GM19467 (cell line): ENCODE measurements around the gene SLC9A4.
"Not testable (repeated sequence)": the region's sequence is repeated elsewhere in the genome, so short reads cannot be mapped to it uniquely, and the experiment has no call there.

Experiments
- ATAC-seq: cut with Tn5 transposase; IDR thresholded peaks from one replicate; pipeline ENCODE4 v1.9.1; 2021; ENCODE audit warnings: mild to moderate bottlenecking, moderate library complexity; ENCODE audit not compliant: unreplicated experiment

The SLC9A4 gene

DNA sequence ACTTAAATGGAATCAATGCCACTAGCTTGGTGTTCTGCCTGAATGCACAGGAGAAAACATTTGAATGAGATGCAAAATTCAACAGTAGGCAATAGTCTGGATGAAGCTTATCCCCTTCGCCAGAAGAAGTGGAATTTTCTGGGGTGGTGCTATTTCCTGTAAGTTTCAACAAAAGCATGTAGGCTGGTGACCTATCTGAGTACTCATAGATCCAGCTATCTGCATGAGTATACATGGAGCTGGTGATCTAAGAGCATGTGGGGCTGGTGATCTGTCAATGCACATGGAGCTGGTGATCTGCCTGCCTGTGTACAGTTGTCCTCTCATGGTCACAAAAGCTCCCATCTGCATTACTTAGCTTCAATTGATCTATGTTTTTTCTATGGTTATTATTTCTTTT, 71.2 kb downstream of the SLC9A4 start:
- no peak for ATAC-seq

DNA sequence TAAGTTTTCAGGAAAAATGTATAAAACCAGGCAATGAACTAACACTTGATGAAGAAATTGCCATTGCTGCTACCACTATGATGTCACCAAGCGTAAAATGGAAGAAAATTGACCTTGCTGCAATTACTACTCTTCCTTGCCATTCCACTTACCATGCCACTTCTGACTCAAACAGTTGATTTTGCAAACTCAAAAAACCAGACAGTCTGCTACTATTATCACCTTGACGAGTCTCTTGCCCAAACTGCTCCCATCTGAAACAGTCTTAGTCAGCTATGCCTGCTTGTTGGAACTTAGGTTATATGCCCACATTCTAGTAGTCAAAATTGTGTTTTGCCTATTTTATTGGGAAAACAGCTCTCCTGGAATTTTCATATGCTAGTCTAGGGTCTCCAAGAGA, 74.4 kb downstream of the SLC9A4 start:
- ATAC-seq, result no peak

GRCh38 chr2:102549027-102549426, 76.0 kb downstream of the SLC9A4 start:
- ATAC-seq, result no peak

DNA sequence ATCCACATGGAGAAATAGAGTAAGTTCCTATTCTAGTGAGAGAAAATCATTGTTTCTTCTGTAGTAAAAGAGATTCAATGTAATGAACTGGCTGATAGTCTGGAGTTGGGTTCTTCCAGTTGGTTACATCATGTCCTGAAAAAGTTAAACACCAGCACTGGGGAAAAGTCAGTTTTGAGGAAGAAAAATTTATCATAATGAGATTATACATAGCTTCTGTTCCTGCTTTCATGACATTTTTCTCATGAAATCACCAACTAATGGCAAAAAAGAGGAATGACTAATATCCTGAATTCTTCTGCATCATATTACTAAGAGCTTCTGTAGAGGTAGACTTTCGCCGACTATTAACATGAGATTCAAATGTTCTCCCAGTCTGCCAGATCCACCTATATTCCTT, 77.1 kb downstream of the SLC9A4 start:
- no peak for ATAC-seq

- ATAC-seq, result no peak
These were observed 78.5 kb downstream of the SLC9A4 start for GRCh38 chr2:102551329-102552096.

DNA sequence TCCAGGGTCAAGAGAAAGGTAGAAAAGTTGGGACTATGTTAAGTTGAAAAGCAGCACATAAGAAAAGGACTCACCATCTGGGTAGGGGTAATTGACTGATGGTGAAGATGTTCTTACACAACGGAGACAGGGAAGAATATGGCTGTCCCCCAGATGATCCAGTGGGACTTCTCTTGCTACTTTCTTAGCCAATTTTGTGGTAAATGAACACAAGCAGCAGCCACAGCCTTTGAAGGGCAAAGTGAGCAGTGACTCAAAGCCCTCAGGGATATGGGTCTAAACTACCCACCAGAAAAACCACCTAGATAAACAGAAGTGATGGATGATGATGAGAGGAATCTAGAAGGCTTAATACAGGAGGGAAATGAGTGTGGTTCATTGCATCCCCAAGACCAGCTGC, 80.6 kb downstream of the SLC9A4 start:
- no peak for ATAC-seq

DNA sequence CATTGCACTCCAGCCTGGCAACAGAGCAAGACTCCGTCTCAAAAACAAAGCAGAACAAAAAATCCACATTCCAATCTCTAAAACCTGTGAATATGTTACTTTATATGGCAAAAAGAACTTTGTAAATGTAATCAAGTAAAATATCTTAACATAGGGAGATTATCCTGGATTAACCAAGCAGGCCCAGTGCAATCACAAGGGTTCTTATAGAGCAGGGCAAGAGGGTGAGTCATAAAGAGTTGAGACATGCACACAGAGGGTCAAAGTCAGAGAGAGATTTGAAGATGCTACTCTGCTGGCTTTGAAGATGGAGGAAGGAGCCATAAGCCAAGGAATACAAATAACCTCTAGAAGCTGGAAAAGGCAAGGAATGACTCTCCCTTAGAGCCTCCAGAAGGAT, 85.4 kb downstream of the SLC9A4 start:
- no peak for ATAC-seq

DNA sequence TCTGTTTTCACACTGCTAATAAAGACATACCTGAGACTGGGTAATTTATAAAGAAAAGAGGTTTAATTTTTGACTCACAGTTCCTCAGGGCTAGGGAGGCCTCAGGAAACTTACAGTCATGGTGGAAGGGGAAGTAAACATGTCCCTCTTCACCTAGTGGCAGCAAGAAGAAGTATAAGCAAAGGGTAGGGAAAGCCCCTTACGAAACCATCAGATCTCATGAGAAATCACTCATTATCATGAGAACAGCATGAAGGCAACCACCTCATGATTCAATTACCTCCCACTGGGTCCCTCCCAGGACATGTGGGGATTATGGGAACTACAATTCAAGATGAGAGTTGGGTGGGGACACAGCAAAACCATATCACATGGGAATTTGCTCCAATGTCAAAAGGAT, 89.5 kb downstream of the SLC9A4 start:
- ATAC-seq, result not testable (repeated sequence)

DNA sequence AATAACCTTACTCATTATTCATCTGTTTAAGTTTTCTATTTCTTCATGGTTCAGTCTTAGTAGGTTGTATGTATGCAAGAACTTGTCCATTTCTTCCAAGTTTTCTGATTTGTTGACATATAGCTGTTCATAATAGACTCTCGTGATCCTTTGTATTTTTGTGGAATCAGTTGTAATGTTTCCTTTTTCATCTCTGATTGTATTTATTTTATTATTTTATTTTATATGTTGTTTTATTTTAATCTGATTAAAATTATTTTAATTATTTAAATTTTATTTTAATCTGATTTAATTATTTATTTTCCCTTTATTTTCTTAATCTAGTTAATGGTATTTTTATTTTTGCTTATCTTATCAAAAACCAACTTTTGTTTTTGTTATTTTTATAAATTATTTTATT, 102.9 kb downstream of the SLC9A4 start:
- ATAC-seq, result no peak

DNA sequence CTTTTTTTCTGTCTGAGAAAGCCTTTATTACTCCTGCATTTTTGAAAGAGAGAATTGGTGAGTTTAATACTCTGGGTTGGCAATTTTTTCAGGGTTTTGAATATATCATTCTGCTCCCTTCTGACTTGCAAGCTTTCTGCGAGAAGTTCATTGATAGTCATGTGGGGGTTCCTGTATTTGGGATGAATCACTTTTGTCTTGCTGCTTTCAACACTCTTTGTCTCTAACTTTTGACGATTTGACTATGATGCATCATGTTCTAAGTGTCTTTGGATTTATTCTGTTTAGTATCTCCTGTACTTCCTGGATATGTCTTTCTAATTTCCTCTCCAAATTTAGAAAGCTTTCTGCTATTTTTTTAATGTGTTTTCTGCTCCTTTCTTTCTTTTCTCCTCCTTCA, 105.3 kb downstream of the SLC9A4 start:
- ATAC-seq, result no peak

DNA sequence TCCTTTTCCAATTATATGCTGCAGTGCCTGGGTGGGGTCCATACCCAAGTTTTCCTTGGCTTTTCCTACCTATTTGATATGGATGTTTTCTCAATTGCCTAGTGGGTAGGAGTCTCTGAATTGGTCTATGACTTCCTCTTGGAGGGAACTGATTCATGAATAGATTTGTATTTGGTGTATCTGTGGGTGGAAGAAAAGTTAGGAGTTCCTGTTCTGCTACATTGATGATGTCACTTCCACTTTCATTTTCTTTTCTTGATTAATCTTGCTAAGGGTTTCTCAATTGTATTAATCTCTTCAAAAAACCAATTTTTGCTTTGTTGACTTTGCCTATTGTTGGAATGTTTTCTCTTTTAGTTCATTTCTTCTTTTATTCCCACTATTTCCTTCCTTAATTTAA, 108.9 kb downstream of the SLC9A4 start:
- ATAC-seq, result no peak

- no peak for ATAC-seq
These were observed 109.8 kb downstream of the SLC9A4 start for GRCh38 chr2:102582845-102583244.
